Thyroid gland (tissue), 4 donors: ENCODE measurements around the gene GCNT1. TPM values are rescaled to one million over a fixed set of nuclear protein-coding genes. Genes with fewer than 3 reads are reported as not detected.
"Not testable (repeated sequence)": the region's sequence is repeated elsewhere in the genome, so short reads cannot be mapped to it uniquely, and the experiment has no call there.

Source experiments
- DNase-seq, 2 donors: peaks; one replicate each; pipeline ENCODE4 v3.0.0-alpha.2; 2019
- H3K27ac ChIP-seq, 3 donors: fragments of 200-600 bp; sonication (generic); 1 replicate in 2 of 3; 2 replicates in 1 of 3; pipeline ENCODE4 v1.5.1; 2016 to 2019; ENCODE audit warnings: mild to moderate bottlenecking in 1 of 3, moderate library complexity in 1 of 3
- H3K27me3 ChIP-seq: fragments of 200-600 bp; sonication (generic); one replicate; pipeline ENCODE4 v1.5.1; 2019
- H3K36me3 ChIP-seq, 2 donors: fragments of 200-600 bp; sonication (generic); one replicate each; pipeline ENCODE4 v1.5.1; 2016 to 2019
- H3K4me1 ChIP-seq, 2 donors: fragments of 200-600 bp; sonication (generic); one replicate each; pipeline ENCODE4 v1.5.1; 2017 to 2019
- H3K4me3 ChIP-seq, 3 donors: fragments of 200-600 bp; sonication (generic); replicated peaks in 1 of 3; 1 replicate in 2 of 3; 2 replicates in 1 of 3; pipeline ENCODE4 v1.5.1; 2016; ENCODE audit warnings: mild to moderate bottlenecking in 1 of 3
- H3K9me3 ChIP-seq: fragments of 200-600 bp; sonication (generic); one replicate; pipeline ENCODE4 v1.5.1; 2017
- CTCF ChIP-seq, 6 experiments: fragments of 200-600 bp in 3 of 6; fragments of 450-650 bp in 3 of 6; sonication (generic) in 3 of 6; IDR thresholded peaks; one replicate each; pipeline ENCODE4 v1.5.1; 2016 to 2019; ENCODE audit warnings: antibody characterized with exemption in 6 of 6, mild to moderate bottlenecking in 2 of 6, inconsistent platforms in 1 of 6, moderate library complexity in 1 of 6
- POLR2A ChIP-seq, 2 donors: fragments of 450-650 bp; IDR thresholded peaks; one replicate each; pipeline ENCODE4 v1.6.1; 2017; ENCODE audit warnings: antibody characterized with exemption in 2 of 2, mild to moderate bottlenecking in 2 of 2, moderate library complexity in 1 of 2
- WGBS, 2 donors: methylation state at CpG; one replicate each; pipeline ENCODE4 v1.1.5; 2017; 5-methylcytosine and 5-hydroxymethylcytosine counted together
- intact Hi-C: fragments of 100-400 bp; cut with DNase I; formaldehyde crosslinking; loops from one replicate; pipeline ENCODE4 v1.15.1; 2023
- total RNA-seq, 4 donors: library from RNA; depleted of rRNA; stranded (reverse); fragments of >200 nt; gene quantifications; one replicate each; pipeline ENCODE4 v1.2.3, GENCODE V29; 2016

Gene GCNT1
- total RNA-seq, 4 donors from 2014 or later: 15.4 to 340 (median 30.9) TPM

GRCh38 chr9:76465442-76466298 is 6.7 kb downstream of the GCNT1 start:
- DNase-seq: no peak
- no peaks in the 10 kb centered on the region for H3K36me3 ChIP-seq
- H3K9me3 ChIP-seq: no peaks in the 10 kb centered on the region
- intact Hi-C loops: no loop called here
- no peak for TF ChIP-seq CTCF (IDR thresholded peaks at IDR 0.05)
- no peak for TF ChIP-seq POLR2A (IDR thresholded peaks at IDR 0.05)
- no peaks in the 10 kb centered on the region for H3K27me3 ChIP-seq
- H3K4me1 ChIP-seq: peaks cover 1 to 37% of the 10 kb centered on the region in 2 donors
- no peak overlapping the region for H3K4me3 ChIP-seq
- 90% methylated on average over 8 of the region's 8 CpGs for WGBS, 2 donors
- no peak overlapping the region for H3K27ac ChIP-seq

DNA sequence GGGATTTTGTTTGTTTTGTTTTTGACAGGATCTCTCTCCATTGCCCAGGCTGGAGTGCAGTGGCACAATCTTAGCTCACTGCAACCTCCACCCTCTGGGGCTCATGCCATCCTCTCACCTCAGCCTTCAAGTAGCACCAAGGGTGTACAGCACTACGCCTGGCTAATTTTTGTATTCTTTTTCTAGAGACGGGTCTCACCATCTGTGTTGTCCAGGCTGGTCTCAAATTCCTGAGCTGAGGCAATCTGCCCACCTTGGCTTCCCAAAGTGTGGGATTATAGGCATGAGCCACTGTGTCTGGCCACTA is 7.3 kb downstream of the GCNT1 start:
- no peak for DNase-seq
- no peak overlapping the region for H3K27ac ChIP-seq
- no peaks in the 10 kb centered on the region for H3K36me3 ChIP-seq
- TF ChIP-seq CTCF (IDR thresholded peaks at IDR 0.05) (no peak), POLR2A (IDR thresholded peaks at IDR 0.05) (no peak)
- peaks cover 4 to 36% of the 10 kb centered on the region in 2 donors for H3K4me1 ChIP-seq
- no peaks in the 10 kb centered on the region for H3K27me3 ChIP-seq
- no peaks in the 10 kb centered on the region for H3K9me3 ChIP-seq
- intact Hi-C loops: no loop called here
- 73 to 76% methylated on average over 2 of the region's 2 CpGs for WGBS, 2 donors
- H3K4me3 ChIP-seq: no peak overlapping the region

DNA sequence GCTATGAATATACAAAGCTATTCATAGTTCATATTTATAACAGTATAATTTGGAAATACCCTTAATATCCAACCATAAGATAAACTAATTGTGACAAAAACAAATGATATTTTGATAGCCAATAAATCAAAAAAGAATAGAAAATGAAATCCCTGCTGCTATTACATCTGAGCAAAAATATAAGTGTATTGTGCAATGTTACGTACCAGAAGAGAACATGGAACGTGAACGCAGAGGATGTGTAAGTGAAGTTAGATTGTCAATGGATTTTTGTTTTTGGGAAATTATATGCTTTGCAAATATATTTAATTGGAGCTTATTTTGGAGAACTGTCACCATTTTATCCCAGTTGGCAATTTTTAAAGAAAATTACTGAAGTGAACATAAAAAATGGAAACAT is 15.4 kb downstream of the GCNT1 start:
- Histone ChIP-seq H3K36me3 (no peaks in the 10 kb centered on the region), H3K9me3 (no peaks in the 10 kb centered on the region), H3K4me1 (peaks cover 21 to 22% of the 10 kb centered on the region in 2 donors), H3K27ac (no peak overlapping the region), H3K27me3 (no peaks in the 10 kb centered on the region), H3K4me3 (no peak overlapping the region)
- TF ChIP-seq CTCF (IDR thresholded peaks at IDR 0.05): no peak
- no peak for TF ChIP-seq POLR2A (IDR thresholded peaks at IDR 0.05)
- intact Hi-C loops: no loop called here
- 88 to 92% methylated on average over 3 of the region's 3 CpGs for WGBS, 2 donors
- no peak for DNase-seq

DNA sequence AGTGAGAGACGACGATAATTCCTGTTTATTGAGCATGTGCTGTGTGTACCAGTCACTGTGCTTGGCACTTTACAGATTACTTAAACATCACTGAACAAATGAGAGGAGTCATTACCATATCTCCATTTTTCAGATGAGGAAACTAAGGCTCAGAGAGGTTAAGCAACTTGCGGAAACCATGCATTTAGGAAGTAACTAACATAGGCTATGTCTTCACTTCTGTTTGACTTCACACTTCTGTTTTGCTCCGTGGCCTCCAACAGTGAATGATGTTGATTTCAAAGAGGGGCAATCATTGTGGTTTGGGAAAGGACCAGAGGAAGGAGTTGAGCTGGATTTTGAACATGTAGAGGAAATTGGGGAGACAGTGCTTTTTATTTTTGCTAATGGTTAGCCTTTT is 16.7 kb downstream of the GCNT1 start:
- 91 to 92% methylated on average over 4 of the region's 4 CpGs for WGBS, 2 donors
- no peak for DNase-seq
- no peak overlapping the region for H3K27ac ChIP-seq
- H3K9me3 ChIP-seq: no peaks in the 10 kb centered on the region
- no peak overlapping the region for H3K4me3 ChIP-seq
- intact Hi-C loops: no loop called here
- no peaks in the 10 kb centered on the region for H3K36me3 ChIP-seq
- H3K4me1 ChIP-seq: peaks cover 21 to 22% of the 10 kb centered on the region in 2 donors
- H3K27me3 ChIP-seq: no peaks in the 10 kb centered on the region
- TF ChIP-seq POLR2A (IDR thresholded peaks at IDR 0.05) (no peak), CTCF (IDR thresholded peaks at IDR 0.05) (no peak)

- DNase-seq, intact Hi-C loops, H3K36me3 ChIP-seq, H3K27me3 ChIP-seq, H3K4me1 ChIP-seq, H3K9me3 ChIP-seq, H3K4me3 ChIP-seq, H3K27ac ChIP-seq: not testable (repeated sequence)
- 85% methylated on average over 7 of the region's 7 CpGs for WGBS, 2 donors
These were observed 18.8 kb downstream of the GCNT1 start for GRCh38 chr9:76477818-76478217.
